Ishikawa (cell line): ENCODE measurements around the gene RILP.
A peak's percentile ranks its signal among the peaks of the same experiment; 100 is the strongest.

Source experiments
- CEBPB ChIP-seq: IDR thresholded peaks from 2 replicates; pipeline ENCODE4 v1.6.1; 2012
- CREB1 ChIP-seq: IDR thresholded peaks from 2 replicates; pipeline ENCODE4 v1.6.1; 2012; ENCODE audit warnings: low read depth
- EGR1 ChIP-seq: IDR thresholded peaks from 2 replicates; pipeline ENCODE4 v1.6.1; 2012
- EP300 ChIP-seq: IDR thresholded peaks from 2 replicates; pipeline ENCODE4 v1.6.1; 2012; ENCODE audit warnings: borderline replicate concordance
- FOXM1 ChIP-seq: IDR thresholded peaks from 2 replicates; pipeline ENCODE4 v1.6.1; 2012; ENCODE audit warnings: low read depth, borderline replicate concordance
- MAX ChIP-seq: IDR thresholded peaks from 2 replicates; pipeline ENCODE4 v1.6.1; 2012
- NFIC ChIP-seq: IDR thresholded peaks from 2 replicates; pipeline ENCODE4 v1.6.1; 2012
- RAD21 ChIP-seq: IDR thresholded peaks from 2 replicates; pipeline ENCODE4 v1.6.1; 2012; ENCODE audit warnings: low read depth
- TAF1 ChIP-seq: IDR thresholded peaks from 2 replicates; pipeline ENCODE4 v1.6.1; 2012; ENCODE audit warnings: low read depth, mild to moderate bottlenecking
- TCF12 ChIP-seq: IDR thresholded peaks from 2 replicates; pipeline ENCODE4 v1.6.1; 2012; ENCODE audit warnings: low read depth
- TEAD4 ChIP-seq: IDR thresholded peaks from 2 replicates; pipeline ENCODE4 v1.6.1; 2012
- USF1 ChIP-seq: IDR thresholded peaks from 2 replicates; pipeline ENCODE4 v1.6.1; 2012
- YY1 ChIP-seq: IDR thresholded peaks from 2 replicates; pipeline ENCODE4 v1.6.1; 2012; ENCODE audit warnings: low read depth
- ZBTB7A ChIP-seq: IDR thresholded peaks from 2 replicates; pipeline ENCODE4 v1.6.1; 2012; ENCODE audit warnings: low read depth
- TF ChIP-seq, protein P1 (sequence below): IDR thresholded peaks from 2 replicates; pipeline ENCODE4 v1.6.1; 2012; ENCODE audit warnings: low read depth, mild to moderate bottlenecking

The RILP gene

GRCh38 chr17:1643293-1643998 lies 6.2 kb downstream of the RILP start:
- TF ChIP-seq CEBPB (no peak), RAD21 (no peak), ZBTB7A (0 out of 2 replicates have a peak, but pooled peaks have one; percentile 70), TEAD4 (no peak; the same call in 1 of the 2 replicates), TCF12 (no peak), YY1 (no peak), CREB1 (no peak), EGR1 (no peak), TAF1 (no peak), FOXM1 (no peak), NFIC (no peak), EP300 (no peak), USF1 (0 out of 2 replicates have a peak, but pooled peaks have one; percentile 20), MAX (peak; percentile 40; the same call in 1 of the 2 replicates)
- TF ChIP-seq, protein P1, sequence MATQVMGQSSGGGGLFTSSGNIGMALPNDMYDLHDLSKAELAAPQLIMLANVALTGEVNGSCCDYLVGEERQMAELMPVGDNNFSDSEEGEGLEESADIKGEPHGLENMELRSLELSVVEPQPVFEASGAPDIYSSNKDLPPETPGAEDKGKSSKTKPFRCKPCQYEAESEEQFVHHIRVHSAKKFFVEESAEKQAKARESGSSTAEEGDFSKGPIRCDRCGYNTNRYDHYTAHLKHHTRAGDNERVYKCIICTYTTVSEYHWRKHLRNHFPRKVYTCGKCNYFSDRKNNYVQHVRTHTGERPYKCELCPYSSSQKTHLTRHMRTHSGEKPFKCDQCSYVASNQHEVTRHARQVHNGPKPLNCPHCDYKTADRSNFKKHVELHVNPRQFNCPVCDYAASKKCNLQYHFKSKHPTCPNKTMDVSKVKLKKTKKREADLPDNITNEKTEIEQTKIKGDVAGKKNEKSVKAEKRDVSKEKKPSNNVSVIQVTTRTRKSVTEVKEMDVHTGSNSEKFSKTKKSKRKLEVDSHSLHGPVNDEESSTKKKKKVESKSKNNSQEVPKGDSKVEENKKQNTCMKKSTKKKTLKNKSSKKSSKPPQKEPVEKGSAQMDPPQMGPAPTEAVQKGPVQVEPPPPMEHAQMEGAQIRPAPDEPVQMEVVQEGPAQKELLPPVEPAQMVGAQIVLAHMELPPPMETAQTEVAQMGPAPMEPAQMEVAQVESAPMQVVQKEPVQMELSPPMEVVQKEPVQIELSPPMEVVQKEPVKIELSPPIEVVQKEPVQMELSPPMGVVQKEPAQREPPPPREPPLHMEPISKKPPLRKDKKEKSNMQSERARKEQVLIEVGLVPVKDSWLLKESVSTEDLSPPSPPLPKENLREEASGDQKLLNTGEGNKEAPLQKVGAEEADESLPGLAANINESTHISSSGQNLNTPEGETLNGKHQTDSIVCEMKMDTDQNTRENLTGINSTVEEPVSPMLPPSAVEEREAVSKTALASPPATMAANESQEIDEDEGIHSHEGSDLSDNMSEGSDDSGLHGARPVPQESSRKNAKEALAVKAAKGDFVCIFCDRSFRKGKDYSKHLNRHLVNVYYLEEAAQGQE = no peak

- TF ChIP-seq TAF1 (no peak), TEAD4 (no peak), USF1 (no peak), RAD21 (no peak), TCF12 (no peak), NFIC (no peak)
These were observed 8.6 kb downstream of the RILP start for GRCh38 chr17:1641065-1641403.

GRCh38 chr17:1640329-1641064 lies 9.2 kb downstream of the RILP start:
- TF ChIP-seq EGR1 (no peak), CREB1 (no peak), USF1 (no peak)

GRCh38 chr17:1639549-1640180 lies 10.0 kb downstream of the RILP start:
- TF ChIP-seq NFIC (no peak), RAD21 (no peak), TAF1 (no peak), TEAD4 (no peak), CEBPB (no peak), TCF12 (no peak), YY1 (no peak), FOXM1 (no peak), CREB1 (no peak), ZBTB7A (no peak), MAX (no peak), EGR1 (no peak)
- TF ChIP-seq, protein P1 = no peak

DNA sequence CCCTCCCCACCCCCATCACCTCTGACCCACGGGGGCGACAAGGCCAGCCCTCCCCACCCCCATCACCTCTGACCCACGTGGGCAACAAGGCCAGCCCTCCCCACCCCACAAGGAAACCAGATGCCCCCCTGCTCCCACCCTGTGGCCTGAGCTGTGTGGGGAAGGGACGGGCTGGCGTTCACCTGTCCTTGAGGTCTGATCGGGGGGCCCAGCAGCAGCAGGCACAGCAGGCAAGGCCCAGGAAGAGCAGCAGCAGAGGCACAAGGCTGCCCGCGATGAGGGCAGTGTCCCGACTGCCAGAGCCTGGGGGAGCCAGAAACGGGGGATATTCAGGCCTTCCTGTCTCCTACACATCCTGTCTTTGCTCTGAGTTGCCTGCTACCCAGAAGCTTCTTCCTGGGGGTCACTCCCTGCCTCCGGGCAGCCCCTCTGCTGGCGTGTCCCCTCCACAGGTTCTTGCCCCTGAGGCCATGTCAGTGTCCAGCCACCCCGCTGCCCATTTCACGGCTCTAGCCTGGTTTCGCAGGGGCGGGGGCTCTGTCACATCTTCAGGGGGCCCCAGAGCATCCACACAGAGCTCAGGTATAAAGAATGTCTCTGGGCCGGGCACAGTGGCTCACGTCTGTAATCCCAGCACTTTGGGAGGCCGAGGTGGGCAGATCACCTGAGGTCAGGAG lies 10.9 kb downstream of the RILP start:
- TF ChIP-seq MAX = no peak
- no peak for TF ChIP-seq YY1
- no peak for TF ChIP-seq USF1
- TF ChIP-seq TCF12 = no peak
- TF ChIP-seq, protein P1 = no peak
- TF ChIP-seq NFIC = no peak
- TF ChIP-seq EGR1 = no peak
- no peak for TF ChIP-seq CREB1
- TF ChIP-seq FOXM1 = no peak
- TF ChIP-seq TEAD4 = no peak
- TF ChIP-seq CEBPB = no peak
- TF ChIP-seq TAF1 = no peak
- no peak for TF ChIP-seq EP300
- no peak for TF ChIP-seq RAD21
- no peak for TF ChIP-seq ZBTB7A
